Measurements from ENCODE around the gene KRTAP5-5. TPM values are rescaled to one million over a fixed set of nuclear protein-coding genes. Genes with fewer than 3 reads are reported as not detected.

KRTAP5-5 gene
- polyA plus RNA-seq, 1 donor from 2014 or later = not detected

- TF ChIP-seq, protein P1, sequence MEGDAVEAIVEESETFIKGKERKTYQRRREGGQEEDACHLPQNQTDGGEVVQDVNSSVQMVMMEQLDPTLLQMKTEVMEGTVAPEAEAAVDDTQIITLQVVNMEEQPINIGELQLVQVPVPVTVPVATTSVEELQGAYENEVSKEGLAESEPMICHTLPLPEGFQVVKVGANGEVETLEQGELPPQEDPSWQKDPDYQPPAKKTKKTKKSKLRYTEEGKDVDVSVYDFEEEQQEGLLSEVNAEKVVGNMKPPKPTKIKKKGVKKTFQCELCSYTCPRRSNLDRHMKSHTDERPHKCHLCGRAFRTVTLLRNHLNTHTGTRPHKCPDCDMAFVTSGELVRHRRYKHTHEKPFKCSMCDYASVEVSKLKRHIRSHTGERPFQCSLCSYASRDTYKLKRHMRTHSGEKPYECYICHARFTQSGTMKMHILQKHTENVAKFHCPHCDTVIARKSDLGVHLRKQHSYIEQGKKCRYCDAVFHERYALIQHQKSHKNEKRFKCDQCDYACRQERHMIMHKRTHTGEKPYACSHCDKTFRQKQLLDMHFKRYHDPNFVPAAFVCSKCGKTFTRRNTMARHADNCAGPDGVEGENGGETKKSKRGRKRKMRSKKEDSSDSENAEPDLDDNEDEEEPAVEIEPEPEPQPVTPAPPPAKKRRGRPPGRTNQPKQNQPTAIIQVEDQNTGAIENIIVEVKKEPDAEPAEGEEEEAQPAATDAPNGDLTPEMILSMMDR (IDR thresholded peaks at IDR 0.05; ENCODE audit: poor library complexity, severe bottlenecking) = no peak
- TF ChIP-seq RAD21 (conservative IDR thresholded peaks at IDR 0.05) = no peak
- no peak for TF ChIP-seq TAF1 (IDR thresholded peaks at IDR 0.05; ENCODE audit: low read depth)
- no peak for TF ChIP-seq EP300 (conservative IDR thresholded peaks at IDR 0.05; ENCODE audit: poor library complexity, severe bottlenecking)
- no peak for TF ChIP-seq SMC3 (conservative IDR thresholded peaks at IDR 0.05; ENCODE audit: poor library complexity)
- TF ChIP-seq MXI1 (conservative IDR thresholded peaks at IDR 0.05; ENCODE audit: poor library complexity, severe bottlenecking) = no peak
- TF ChIP-seq POLR2AphosphoS5 (IDR thresholded peaks at IDR 0.05) = no peak
- H3K4me2 ChIP-seq (ENCODE audit: low read length) = no peak overlapping the region
- no peak overlapping the region for H2AFZ ChIP-seq (ENCODE audit: low read depth, low read length)
- no peaks in the 10 kb centered on the region for H3K79me2 ChIP-seq (replicated peaks; ENCODE audit: insufficient read depth, low read length)
- no peak overlapping the region for H3K27ac ChIP-seq (ENCODE audit: low read length)
- no peak overlapping the region for H3K9ac ChIP-seq (ENCODE audit: low read length)
- H3K36me3 ChIP-seq (ENCODE audit: insufficient read depth, low read length) = no peaks in the 10 kb centered on the region
- no peak overlapping the region for H3K4me3 ChIP-seq (ENCODE audit: low read length)
- H3K27me3 ChIP-seq (ENCODE audit: insufficient read depth, low read depth, low read length) = no peaks in the 10 kb centered on the region
- no peaks in the 10 kb centered on the region for H3K9me3 ChIP-seq (ENCODE audit: low read length)
- no peaks in the 10 kb centered on the region for H3K9me2 ChIP-seq (ENCODE audit: insufficient read depth, low read length)
- H3F3A ChIP-seq (ENCODE audit: insufficient read depth, low read length, poor library complexity, severe bottlenecking) = no peaks in the 10 kb centered on the region
- H4K20me1 ChIP-seq (ENCODE audit: insufficient read depth) = no peaks in the 10 kb centered on the region
These were observed 9.6 kb downstream of the KRTAP5-5 start for GRCh38 chr11:1639102-1639620.

GRCh38 chr11:1639666-1640065 is 10.1 kb downstream of the KRTAP5-5 start:
- no peaks in the 10 kb centered on the region for H3K27me3 ChIP-seq (ENCODE audit: insufficient read depth, low read depth, low read length)
- no peak overlapping the region for H3K27ac ChIP-seq (ENCODE audit: low read length)
- H3K9ac ChIP-seq (ENCODE audit: low read length) = no peak overlapping the region
- TF ChIP-seq SMC3 (conservative IDR thresholded peaks at IDR 0.05; ENCODE audit: poor library complexity) (no peak), MXI1 (conservative IDR thresholded peaks at IDR 0.05; ENCODE audit: poor library complexity, severe bottlenecking) (no peak), REST (IDR thresholded peaks at IDR 0.05; ENCODE audit: borderline replicate concordance) (no peak), EP300 (conservative IDR thresholded peaks at IDR 0.05; ENCODE audit: poor library complexity, severe bottlenecking) (no peak), EZH2 (IDR thresholded peaks at IDR 0.05; ENCODE audit: borderline replicate concordance, insufficient read depth, low read length, poor library complexity, severe bottlenecking) (no peak), RAD21 (conservative IDR thresholded peaks at IDR 0.05) (no peak), POLR2AphosphoS5 (IDR thresholded peaks at IDR 0.05) (no peak), TAF1 (IDR thresholded peaks at IDR 0.05; ENCODE audit: low read depth) (no peak)
- TF ChIP-seq, protein P1 (IDR thresholded peaks at IDR 0.05; ENCODE audit: poor library complexity, severe bottlenecking) = no peak
- no peaks in the 10 kb centered on the region for H3K9me3 ChIP-seq (ENCODE audit: low read length)
- no peaks in the 10 kb centered on the region for H4K20me1 ChIP-seq (ENCODE audit: insufficient read depth)
- H3F3A ChIP-seq (ENCODE audit: insufficient read depth, low read length, poor library complexity, severe bottlenecking) = no peaks in the 10 kb centered on the region
- no peak overlapping the region for H3K4me2 ChIP-seq (ENCODE audit: low read length)
- no peak overlapping the region for H3K4me3 ChIP-seq (ENCODE audit: low read length)
- no peaks in the 10 kb centered on the region for H3K9me2 ChIP-seq (ENCODE audit: insufficient read depth, low read length)
- no peaks in the 10 kb centered on the region for H3K36me3 ChIP-seq (ENCODE audit: insufficient read depth, low read length)
- no peak overlapping the region for H2AFZ ChIP-seq (ENCODE audit: low read depth, low read length)
- no peaks in the 10 kb centered on the region for H3K79me2 ChIP-seq (replicated peaks; ENCODE audit: insufficient read depth, low read length)
